ENCODE data around the gene RAD54L. TPM values are rescaled to one million over a fixed set of nuclear protein-coding genes. Genes with fewer than 3 reads are reported as not detected.

The RAD54L gene
- total RNA-seq, 1 experiment from 2014 or later: 29.4 TPM

DNA sequence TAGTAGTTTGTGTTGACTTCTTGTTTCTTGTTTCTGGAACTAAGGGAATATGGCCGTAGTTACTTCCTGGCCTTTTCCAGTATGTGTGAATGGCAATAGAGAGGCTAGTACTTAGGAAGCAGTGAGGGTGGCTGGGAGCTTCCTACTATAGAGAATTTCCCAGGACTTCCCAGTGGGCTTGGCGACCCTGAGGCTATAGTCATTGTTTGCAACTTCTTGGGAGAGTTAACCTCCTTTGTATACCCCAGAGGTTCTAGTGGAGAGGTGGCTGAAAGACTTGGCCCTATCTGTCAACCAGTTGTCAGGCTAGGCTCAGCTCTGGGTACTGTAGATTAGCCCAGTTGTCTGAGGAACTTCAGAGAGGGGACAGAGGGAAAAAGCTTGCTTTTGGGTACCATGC is 15.6 kb downstream of the RAD54L start:
- POLR2A ChIA-PET (ENCODE audit: unreplicated experiment): no interaction called here

GRCh38 chr1:46268578-46268977 is 21.0 kb downstream of the RAD54L start:
- Histone ChIP-seq H3K79me2 (ENCODE audit: low read length) (no peaks in the 10 kb centered on the region), H2AFZ (ENCODE audit: low read length) (no peak overlapping the region), H4K20me1 (ENCODE audit: low read length) (no peaks in the 10 kb centered on the region), H3K27me3 (ENCODE audit: low read length) (no peaks in the 10 kb centered on the region), H3K9me2 (replicated peaks; ENCODE audit: low read length) (no peaks in the 10 kb centered on the region), H3K4me1 (ENCODE audit: insufficient read depth, low read length) (no peaks in the 10 kb centered on the region), H3K4me2 (ENCODE audit: low read length) (no peak overlapping the region), H3K36me3 (ENCODE audit: low read depth, low read length) (peaks cover 85% of the 10 kb centered on the region), H3F3A (ENCODE audit: low read length, unreplicated experiment) (no peaks in the 10 kb centered on the region), H3K4me3 (ENCODE audit: low read length) (no peak overlapping the region), H3K9ac (ENCODE audit: low read length) (no peak overlapping the region), H3K27ac (ENCODE audit: low read length) (no peak overlapping the region), H3K9me3 (ENCODE audit: low read length) (no peaks in the 10 kb centered on the region)
- intact Hi-C loops (cut with micrococcal nuclease): no loop called here
- ATAC-seq: no peak
- BruUV-seq (replicated peaks): no TSS peak
- ChIA-PET POLR2A (ENCODE audit: unreplicated experiment) (no interaction called here), CTCF (no interaction called here)
- DNase-seq: no peak
- TF ChIP-seq, protein P1, sequence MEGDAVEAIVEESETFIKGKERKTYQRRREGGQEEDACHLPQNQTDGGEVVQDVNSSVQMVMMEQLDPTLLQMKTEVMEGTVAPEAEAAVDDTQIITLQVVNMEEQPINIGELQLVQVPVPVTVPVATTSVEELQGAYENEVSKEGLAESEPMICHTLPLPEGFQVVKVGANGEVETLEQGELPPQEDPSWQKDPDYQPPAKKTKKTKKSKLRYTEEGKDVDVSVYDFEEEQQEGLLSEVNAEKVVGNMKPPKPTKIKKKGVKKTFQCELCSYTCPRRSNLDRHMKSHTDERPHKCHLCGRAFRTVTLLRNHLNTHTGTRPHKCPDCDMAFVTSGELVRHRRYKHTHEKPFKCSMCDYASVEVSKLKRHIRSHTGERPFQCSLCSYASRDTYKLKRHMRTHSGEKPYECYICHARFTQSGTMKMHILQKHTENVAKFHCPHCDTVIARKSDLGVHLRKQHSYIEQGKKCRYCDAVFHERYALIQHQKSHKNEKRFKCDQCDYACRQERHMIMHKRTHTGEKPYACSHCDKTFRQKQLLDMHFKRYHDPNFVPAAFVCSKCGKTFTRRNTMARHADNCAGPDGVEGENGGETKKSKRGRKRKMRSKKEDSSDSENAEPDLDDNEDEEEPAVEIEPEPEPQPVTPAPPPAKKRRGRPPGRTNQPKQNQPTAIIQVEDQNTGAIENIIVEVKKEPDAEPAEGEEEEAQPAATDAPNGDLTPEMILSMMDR (conservative IDR thresholded peaks at IDR 0.05; ENCODE audit: low read depth, low read length): no peak
- TF ChIP-seq EZH2 (IDR thresholded peaks at IDR 0.05; ENCODE audit: low read length, unreplicated experiment) (no peak), EZH2phosphoT487 (IDR thresholded peaks at IDR 0.05; ENCODE audit: borderline replicate concordance, low read length) (no peak)

More for the DNA sequence above, 15.6 kb downstream of the RAD54L start:
- Histone ChIP-seq H2AFZ (ENCODE audit: low read length) (no peak overlapping the region), H3K4me3 (ENCODE audit: low read length) (no peak overlapping the region), H4K20me1 (ENCODE audit: low read length) (no peaks in the 10 kb centered on the region), H3K36me3 (ENCODE audit: low read depth, low read length) (peaks cover 76% of the 10 kb centered on the region), H3K9me3 (ENCODE audit: low read length) (no peaks in the 10 kb centered on the region), H3K9me2 (replicated peaks; ENCODE audit: low read length) (no peaks in the 10 kb centered on the region), H3K27me3 (ENCODE audit: low read length) (no peaks in the 10 kb centered on the region), H3K79me2 (ENCODE audit: low read length) (no peaks in the 10 kb centered on the region), H3K27ac (ENCODE audit: low read length) (no peak overlapping the region), H3K4me1 (ENCODE audit: insufficient read depth, low read length) (no peaks in the 10 kb centered on the region), H3K9ac (ENCODE audit: low read length) (no peak overlapping the region), H3K4me2 (ENCODE audit: low read length) (no peak overlapping the region), H3F3A (ENCODE audit: low read length, unreplicated experiment) (no peaks in the 10 kb centered on the region)
- TF ChIP-seq, protein P1 (conservative IDR thresholded peaks at IDR 0.05; ENCODE audit: low read depth, low read length): no peak
- TF ChIP-seq EZH2phosphoT487 (IDR thresholded peaks at IDR 0.05; ENCODE audit: borderline replicate concordance, low read length): no peak
- TF ChIP-seq EZH2 (IDR thresholded peaks at IDR 0.05; ENCODE audit: low read length, unreplicated experiment): no peak
- ATAC-seq (no peak), DNase-seq (no peak)
- no TSS peak for BruUV-seq (replicated peaks)
- intact Hi-C loops (cut with micrococcal nuclease): no loop called here
- CTCF ChIA-PET: no interaction called here

- no peaks in the 10 kb centered on the region for H4K20me1 ChIP-seq (ENCODE audit: low read length)
- no peaks in the 10 kb centered on the region for H3F3A ChIP-seq (ENCODE audit: low read length, unreplicated experiment)
- H3K27ac ChIP-seq (ENCODE audit: low read length): no peak overlapping the region
- H3K9ac ChIP-seq (ENCODE audit: low read length): no peak overlapping the region
- POLR2A ChIA-PET (ENCODE audit: unreplicated experiment): no interaction called here
- peaks cover 78% of the 10 kb centered on the region for H3K36me3 ChIP-seq (ENCODE audit: low read depth, low read length)
- H3K79me2 ChIP-seq (ENCODE audit: low read length): no peaks in the 10 kb centered on the region
- no TSS peak for BruUV-seq (replicated peaks)
- CTCF ChIA-PET: interaction anchor here (0.7 to 1.5 kb wide), 2 partner anchors 30 to 95 kb away, joined by 3 read pairs; no protein-coding TSS in a partner anchor
- no peaks in the 10 kb centered on the region for H3K9me3 ChIP-seq (ENCODE audit: low read length)
- H3K4me1 ChIP-seq (ENCODE audit: insufficient read depth, low read length): peaks cover 8% of the 10 kb centered on the region; the same call in 1 of the 2 replicates
- no peaks in the 10 kb centered on the region for H3K9me2 ChIP-seq (replicated peaks; ENCODE audit: low read length)
- ATAC-seq (peak; percentile 20), DNase-seq (no peak)
- TF ChIP-seq, protein P1 (conservative IDR thresholded peaks at IDR 0.05; ENCODE audit: low read depth, low read length): no peak
- no peak for TF ChIP-seq EZH2 (IDR thresholded peaks at IDR 0.05; ENCODE audit: low read length, unreplicated experiment)
- TF ChIP-seq EZH2phosphoT487 (IDR thresholded peaks at IDR 0.05; ENCODE audit: borderline replicate concordance, low read length): no peak
- H3K4me3 ChIP-seq (ENCODE audit: low read length): no peak overlapping the region
- intact Hi-C loops (cut with micrococcal nuclease): no loop called here
- H3K27me3 ChIP-seq (ENCODE audit: low read length): no peaks in the 10 kb centered on the region
- H3K4me2 ChIP-seq (ENCODE audit: low read length): no peak overlapping the region
- no peak overlapping the region for H2AFZ ChIP-seq (ENCODE audit: low read length)
Observed at GRCh38 chr1:46274225-46275029, 26.9 kb downstream of the RAD54L start.

All from PC-3 (cell line).